Progenitor cell of endocrine pancreas (in vitro differentiated cells): Measurements from ENCODE around the gene HYAL2. TPM values are rescaled to one million over a fixed set of nuclear protein-coding genes. Genes with fewer than 3 reads are reported as not detected.

Source experiments
- DNase-seq: peaks from one replicate; pipeline ENCODE4 v3.0.0; 2021; ENCODE audit warnings: low spot score; ENCODE audit not compliant: unreplicated experiment
- H3K27ac Mint-ChIP-seq: 2 replicates; pipeline ENCODE4 v1.8.0; 2021; ENCODE audit warnings: mild to moderate bottlenecking, moderate library complexity, mixed read lengths
- H3K27me3 Mint-ChIP-seq: 2 replicates; pipeline ENCODE4 v1.8.0; 2021; ENCODE audit warnings: mixed read lengths
- H3K36me3 Mint-ChIP-seq: 2 replicates; pipeline ENCODE4 v1.8.0; 2022; ENCODE audit warnings: mixed read lengths; ENCODE audit not compliant: insufficient read depth
- H3K4me1 Mint-ChIP-seq: 2 replicates; pipeline ENCODE4 v1.8.0; 2021; ENCODE audit warnings: low read depth, mixed read lengths
- H3K4me3 Mint-ChIP-seq: 2 replicates; pipeline ENCODE4 v1.8.0; 2021; ENCODE audit warnings: low read depth, mild to moderate bottlenecking, moderate library complexity, mixed read lengths
- H3K9me3 Mint-ChIP-seq: 2 replicates; pipeline ENCODE4 v1.8.0; 2021; ENCODE audit warnings: low read depth, mixed read lengths
- total RNA-seq: library from RNA; stranded (reverse); gene quantifications from 2 replicates; pipeline ENCODE4 v1.2.1, GENCODE V29; 2021
- TF ChIP-seq, protein P1 (sequence below): fragments of 200-600 bp; sonication (generic); IDR thresholded peaks from one replicate; pipeline ENCODE4 v1.5.0; 2021; ENCODE audit warnings: antibody characterized with exemption, mild to moderate bottlenecking; ENCODE audit not compliant: unreplicated experiment

HYAL2 gene
- total RNA-seq, 1 donor from 2014 or later, result 77.9 TPM

DNA sequence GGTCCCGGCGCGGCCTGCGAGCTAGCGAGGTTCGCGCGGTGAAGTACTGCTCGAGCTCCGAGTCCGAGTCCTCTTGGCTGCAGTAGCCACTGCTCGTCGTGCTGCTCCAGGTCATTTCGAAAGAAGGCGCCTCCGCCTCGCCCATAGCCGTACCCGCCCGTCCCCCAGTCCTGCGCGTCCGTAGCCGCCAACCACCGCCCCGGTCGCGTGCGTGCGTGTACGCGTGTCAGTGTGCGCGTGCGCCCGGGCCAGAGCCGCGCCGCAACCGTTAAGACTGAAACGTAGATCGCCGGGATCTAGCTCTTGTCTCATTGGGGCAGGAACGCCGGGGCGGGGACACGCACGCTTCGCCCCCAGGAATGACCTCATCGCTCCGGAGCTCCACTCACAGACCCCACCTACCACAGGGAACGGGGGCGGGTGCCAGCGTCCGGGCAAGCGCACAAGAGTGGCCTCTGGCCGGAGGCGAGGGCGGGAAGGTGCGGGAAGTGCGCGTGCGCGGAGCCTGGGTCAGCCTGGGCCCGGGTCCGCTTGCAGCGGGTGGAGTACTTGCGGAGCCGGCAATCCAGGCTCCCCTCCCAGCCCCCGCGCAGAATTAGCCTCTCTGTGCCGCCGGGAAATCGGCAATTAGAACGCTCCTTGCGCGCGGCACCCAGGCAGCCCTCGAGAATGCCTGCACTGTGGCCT, 14.8 kb upstream of the HYAL2 start:
- H3K4me3 Mint-ChIP-seq, result peak overlapping the region; percentile 93
- peaks cover 15% of the 10 kb centered on the region for H3K4me1 Mint-ChIP-seq

DNA sequence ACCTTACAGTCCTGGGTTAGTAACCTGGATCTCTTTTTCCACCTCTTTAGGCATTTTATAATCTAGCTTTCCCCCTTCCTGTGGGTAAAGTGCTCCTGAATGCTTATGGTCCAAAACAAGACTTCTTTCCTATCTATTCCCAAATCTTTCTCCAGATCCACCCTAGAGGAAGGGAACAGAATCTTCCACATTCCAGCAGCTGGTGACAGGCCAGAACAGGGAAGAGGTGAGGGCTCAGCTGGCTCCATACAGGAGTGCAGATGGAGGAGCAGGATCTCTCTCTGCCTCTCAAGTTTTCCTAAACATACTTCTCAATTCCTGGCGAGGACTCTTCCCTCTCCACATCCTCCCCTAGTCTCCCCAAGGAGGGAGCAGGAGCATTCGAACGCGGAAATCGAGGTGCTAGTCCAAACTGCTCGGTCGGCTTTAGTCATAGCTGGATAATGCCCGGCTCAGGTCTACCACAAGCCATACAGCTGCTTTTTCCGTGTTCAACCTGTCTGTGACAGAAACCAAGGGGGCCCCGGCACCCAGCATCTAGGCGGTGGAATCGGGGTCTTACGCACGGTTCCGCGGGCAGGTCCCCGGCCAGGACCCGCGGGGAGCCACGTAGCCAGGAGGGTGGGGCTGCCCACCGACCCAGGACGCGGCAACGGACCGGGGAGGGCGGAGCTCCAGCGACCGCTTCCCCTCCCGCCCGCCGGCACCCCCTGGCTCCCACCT, 14.1 kb upstream of the HYAL2 start:
- Mint-ChIP-seq H3K4me3 (peak overlapping the region; percentile 93), H3K9me3 (no peaks in the 10 kb centered on the region), H3K27me3 (peaks cover 26% of the 10 kb centered on the region), H3K4me1 (peaks cover 15% of the 10 kb centered on the region), H3K36me3 (no peaks in the 10 kb centered on the region), H3K27ac (peak overlapping the region; percentile 99)
- DNase-seq, result no peak
- TF ChIP-seq, protein P1, sequence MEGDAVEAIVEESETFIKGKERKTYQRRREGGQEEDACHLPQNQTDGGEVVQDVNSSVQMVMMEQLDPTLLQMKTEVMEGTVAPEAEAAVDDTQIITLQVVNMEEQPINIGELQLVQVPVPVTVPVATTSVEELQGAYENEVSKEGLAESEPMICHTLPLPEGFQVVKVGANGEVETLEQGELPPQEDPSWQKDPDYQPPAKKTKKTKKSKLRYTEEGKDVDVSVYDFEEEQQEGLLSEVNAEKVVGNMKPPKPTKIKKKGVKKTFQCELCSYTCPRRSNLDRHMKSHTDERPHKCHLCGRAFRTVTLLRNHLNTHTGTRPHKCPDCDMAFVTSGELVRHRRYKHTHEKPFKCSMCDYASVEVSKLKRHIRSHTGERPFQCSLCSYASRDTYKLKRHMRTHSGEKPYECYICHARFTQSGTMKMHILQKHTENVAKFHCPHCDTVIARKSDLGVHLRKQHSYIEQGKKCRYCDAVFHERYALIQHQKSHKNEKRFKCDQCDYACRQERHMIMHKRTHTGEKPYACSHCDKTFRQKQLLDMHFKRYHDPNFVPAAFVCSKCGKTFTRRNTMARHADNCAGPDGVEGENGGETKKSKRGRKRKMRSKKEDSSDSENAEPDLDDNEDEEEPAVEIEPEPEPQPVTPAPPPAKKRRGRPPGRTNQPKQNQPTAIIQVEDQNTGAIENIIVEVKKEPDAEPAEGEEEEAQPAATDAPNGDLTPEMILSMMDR, result no peak

More for the DNA sequence above, 14.8 kb upstream of the HYAL2 start:
- DNase-seq, result peak; percentile 96
- Mint-ChIP-seq H3K36me3 (no peaks in the 10 kb centered on the region), H3K27ac (peak overlapping the region; percentile 99), H3K9me3 (no peaks in the 10 kb centered on the region), H3K27me3 (peaks cover 33% of the 10 kb centered on the region)
- TF ChIP-seq, protein P1, result no peak

DNA sequence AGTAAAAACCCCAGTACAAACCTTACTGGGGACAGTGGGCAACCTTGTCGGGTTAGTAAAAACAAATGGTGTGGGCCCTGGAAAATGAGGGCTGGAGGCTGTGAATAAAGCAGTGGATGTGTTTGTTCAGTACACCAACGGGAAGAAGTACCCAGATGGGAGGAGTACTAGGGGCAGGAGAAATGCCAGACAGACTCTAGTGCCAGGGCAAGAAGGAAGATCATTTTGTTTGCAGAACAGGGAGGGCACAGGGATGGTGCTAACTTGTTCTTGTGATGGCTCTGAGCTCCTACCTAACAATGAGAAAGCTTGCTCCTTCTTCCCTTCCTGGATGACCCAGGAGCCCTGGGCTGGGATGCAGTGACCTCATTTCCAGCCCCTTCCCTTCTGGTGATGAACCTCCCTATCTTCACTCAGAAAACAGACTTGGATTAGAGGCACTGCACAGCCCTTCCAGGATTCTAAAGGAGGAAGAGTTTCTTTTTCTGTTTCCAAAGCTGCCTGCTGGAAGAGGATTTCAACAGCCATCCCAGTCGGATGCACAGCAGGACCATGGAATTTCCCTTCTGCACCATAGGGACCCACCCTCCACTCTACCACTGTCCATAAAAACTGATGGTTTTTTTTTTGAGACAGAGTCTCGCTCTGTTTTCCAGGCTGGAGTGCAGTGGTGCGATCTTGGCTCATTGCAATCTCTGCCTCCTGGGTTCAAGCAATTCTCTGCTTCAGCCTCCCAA, 12.0 kb upstream of the HYAL2 start:
- Mint-ChIP-seq H3K4me1 (peaks cover 15% of the 10 kb centered on the region), H3K36me3 (peaks cover 2% of the 10 kb centered on the region), H3K27me3 (peaks cover 10% of the 10 kb centered on the region), H3K9me3 (no peaks in the 10 kb centered on the region), H3K27ac (no peak overlapping the region), H3K4me3 (peak overlapping the region; percentile 26)
- TF ChIP-seq, protein P1, result no peak
- no peak for DNase-seq

DNA sequence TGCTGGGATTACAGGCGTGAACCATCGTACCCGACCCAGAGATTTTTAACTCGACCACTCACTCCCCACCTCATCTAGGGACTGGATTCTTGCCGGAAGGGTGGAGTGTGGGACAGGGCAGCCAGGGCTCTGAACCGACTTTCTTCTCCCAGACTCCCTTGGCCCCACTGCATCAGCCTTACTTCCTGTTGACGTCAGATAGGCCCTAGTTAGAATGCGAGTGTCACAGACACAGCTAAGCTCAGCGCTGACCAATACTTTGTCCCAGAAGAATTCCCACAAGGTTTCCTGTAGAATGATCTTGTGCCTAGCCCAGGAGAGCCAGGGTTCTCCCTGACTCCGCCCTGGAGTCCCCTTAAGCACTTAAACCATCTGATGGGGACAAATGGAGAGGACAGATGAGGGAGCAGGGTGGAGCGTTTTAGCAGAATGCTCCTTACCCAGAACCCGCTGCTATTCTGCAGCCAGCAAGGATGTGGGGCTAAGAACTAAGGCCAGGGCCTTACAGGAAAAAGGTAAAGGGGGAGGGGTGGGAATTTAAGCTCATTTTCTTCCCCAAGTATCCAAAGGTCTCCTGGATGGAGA, 11.3 kb upstream of the HYAL2 start:
- peaks cover 15% of the 10 kb centered on the region for H3K4me1 Mint-ChIP-seq
- DNase-seq, result no peak
- H3K36me3 Mint-ChIP-seq, result peaks cover 2% of the 10 kb centered on the region
- TF ChIP-seq, protein P1, result no peak
- H3K27me3 Mint-ChIP-seq, result peaks cover 4% of the 10 kb centered on the region
- H3K27ac Mint-ChIP-seq, result no peak overlapping the region
- H3K4me3 Mint-ChIP-seq, result no peak overlapping the region
- H3K9me3 Mint-ChIP-seq, result no peaks in the 10 kb centered on the region

DNA sequence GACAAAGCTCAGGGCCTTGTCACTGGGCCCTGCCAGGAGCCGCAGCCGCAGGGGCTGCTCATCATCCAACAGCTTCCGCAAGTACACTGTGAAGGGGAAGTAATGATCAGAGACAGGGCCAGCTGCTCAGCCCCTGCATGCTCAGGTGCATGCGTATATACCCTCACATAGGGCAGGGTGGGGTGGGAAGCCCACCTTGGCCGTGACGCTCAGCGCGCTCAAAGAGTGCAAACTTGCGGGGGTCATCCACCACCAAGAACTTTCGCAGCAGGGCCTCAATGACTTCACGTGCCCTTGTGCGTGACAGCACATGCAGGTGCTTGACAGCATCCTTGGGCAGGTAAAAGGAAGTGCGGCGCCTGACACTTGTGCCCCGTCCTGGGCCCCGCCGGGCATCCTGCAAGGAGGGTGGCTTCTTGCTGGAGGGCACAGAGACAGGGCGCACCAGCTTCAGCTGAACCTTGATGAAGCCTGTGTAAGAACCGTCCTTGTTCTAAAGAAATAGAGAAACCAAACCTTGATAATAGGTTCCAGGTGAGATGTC, 8.9 kb upstream of the HYAL2 start:
- no peak for DNase-seq
- Mint-ChIP-seq H3K9me3 (no peaks in the 10 kb centered on the region), H3K4me3 (no peak overlapping the region), H3K36me3 (peaks cover 2% of the 10 kb centered on the region), H3K4me1 (peaks cover 17% of the 10 kb centered on the region), H3K27me3 (no peaks in the 10 kb centered on the region), H3K27ac (no peak overlapping the region)
- TF ChIP-seq, protein P1, result no peak
